HG03139 (cell line): ENCODE results near the gene NAGLU.
"Not testable (repeated sequence)": the region's sequence is repeated elsewhere in the genome, so short reads cannot be mapped to it uniquely, and the experiment has no call there.

Source experiments
- ATAC-seq: cut with Tn5 transposase; IDR thresholded peaks from one replicate; pipeline ENCODE4 v1.9.1; 2021; ENCODE audit not compliant: unreplicated experiment

The NAGLU gene

GRCh38 chr17:42543190-42544079, 7.4 kb downstream of the NAGLU start:
- no peak for ATAC-seq

GRCh38 chr17:42544874-42545283, 8.8 kb downstream of the NAGLU start:
- ATAC-seq: no peak

- ATAC-seq: not testable (repeated sequence)
Measured at GRCh38 chr17:42545755-42546505, 9.9 kb downstream of the NAGLU start.

- ATAC-seq: no peak
Measured at GRCh38 chr17:42547001-42547461, 11.0 kb downstream of the NAGLU start.

- ATAC-seq: no peak
Measured at GRCh38 chr17:42547698-42548069, 11.6 kb downstream of the NAGLU start.

- ATAC-seq: no peak
Measured at GRCh38 chr17:42548070-42548837, 12.2 kb downstream of the NAGLU start.

GRCh38 chr17:42548993-42549755, 13.1 kb downstream of the NAGLU start:
- ATAC-seq: no peak

GRCh38 chr17:42552736-42553135, 16.7 kb downstream of the NAGLU start, which contains the start of gene HSD17B1:
Gene HSD17B1, plus strand, starts transcription at chr17:42552923. Its CDS starts 11 bp downstream, at chr17:42552934.
- ATAC-seq: not testable (repeated sequence)

- no peak for ATAC-seq
Measured at GRCh38 chr17:42553161-42553818, 17.2 kb downstream of the NAGLU start.

GRCh38 chr17:42553866-42554249, 17.8 kb downstream of the NAGLU start:
- no peak for ATAC-seq

- peak; percentile 61 for ATAC-seq
Measured at GRCh38 chr17:42554250-42555121, 18.4 kb downstream of the NAGLU start.

- ATAC-seq: no peak
Measured at GRCh38 chr17:42555122-42555622, 19.1 kb downstream of the NAGLU start.

- ATAC-seq: not testable (repeated sequence)
Measured at GRCh38 chr17:42555961-42556617, 20.0 kb downstream of the NAGLU start.

GRCh38 chr17:42559075-42559474, 23.0 kb downstream of the NAGLU start:
- ATAC-seq: no peak

GRCh38 chr17:42560246-42560645, 24.2 kb downstream of the NAGLU start:
- ATAC-seq: no peak

- ATAC-seq: no peak
Measured at GRCh38 chr17:42561897-42562387, 25.9 kb downstream of the NAGLU start, which contains the start of gene COASY. Gene COASY, plus strand, starts transcription at chr17:42562148. Its CDS starts 475 bp downstream, at chr17:42562623.

GRCh38 chr17:42562388-42563142, 26.5 kb downstream of the NAGLU start:
- no peak for ATAC-seq
